Measurements from ENCODE around the gene CITED1.

- TF ChIP-seq POLR2A (IDR thresholded peaks at IDR 0.05) = no peak
- TF ChIP-seq CTCF (IDR thresholded peaks at IDR 0.05) = no peak
Measured at GRCh38 chrX:72280321-72280845, 25.3 kb downstream of the CITED1 start.
